A673 (cell line): ENCODE measurements around the gene SLC26A3.

Experiments used
- EZH2 ChIP-seq: fragments of 200-600 bp; sonication (generic); IDR thresholded peaks from 2 replicates; pipeline ENCODE4 v1.6.1; 2017; ENCODE audit warnings: borderline replicate concordance, low read depth, mild to moderate bottlenecking, mixed read lengths, antibody characterized with exemption, low read length; ENCODE audit not compliant: poor library complexity, severe bottlenecking
- TF ChIP-seq, protein P1 (sequence below): fragments of 300-800, 200-600 bp; sonication (generic); conservative IDR thresholded peaks from 2 replicates; pipeline ENCODE4 v1.5.1; 2017; ENCODE audit warnings: low read depth, mild to moderate bottlenecking, antibody characterized with exemption, low read length, moderate library complexity, mixed read lengths

DNA sequence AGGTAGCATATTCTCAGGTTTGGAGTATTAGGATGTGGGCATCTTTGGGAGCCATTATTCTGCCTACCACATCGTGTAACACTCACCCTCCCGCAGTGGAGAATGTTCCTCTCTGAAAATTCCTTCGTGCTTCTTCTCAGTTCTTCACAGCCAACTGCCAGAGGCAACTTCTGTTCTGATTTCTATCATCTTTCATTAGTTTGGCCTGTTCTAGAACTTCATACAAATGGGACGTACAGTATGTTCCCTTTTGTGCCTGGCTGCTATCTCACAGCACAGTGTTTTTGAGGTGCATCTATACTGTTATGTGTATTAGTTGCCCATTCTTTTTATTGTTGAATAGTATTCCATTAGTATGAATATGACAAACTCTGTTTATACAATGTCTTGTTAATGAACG lies 8.9 kb upstream of the SLC26A3 start:
- TF ChIP-seq, protein P1, sequence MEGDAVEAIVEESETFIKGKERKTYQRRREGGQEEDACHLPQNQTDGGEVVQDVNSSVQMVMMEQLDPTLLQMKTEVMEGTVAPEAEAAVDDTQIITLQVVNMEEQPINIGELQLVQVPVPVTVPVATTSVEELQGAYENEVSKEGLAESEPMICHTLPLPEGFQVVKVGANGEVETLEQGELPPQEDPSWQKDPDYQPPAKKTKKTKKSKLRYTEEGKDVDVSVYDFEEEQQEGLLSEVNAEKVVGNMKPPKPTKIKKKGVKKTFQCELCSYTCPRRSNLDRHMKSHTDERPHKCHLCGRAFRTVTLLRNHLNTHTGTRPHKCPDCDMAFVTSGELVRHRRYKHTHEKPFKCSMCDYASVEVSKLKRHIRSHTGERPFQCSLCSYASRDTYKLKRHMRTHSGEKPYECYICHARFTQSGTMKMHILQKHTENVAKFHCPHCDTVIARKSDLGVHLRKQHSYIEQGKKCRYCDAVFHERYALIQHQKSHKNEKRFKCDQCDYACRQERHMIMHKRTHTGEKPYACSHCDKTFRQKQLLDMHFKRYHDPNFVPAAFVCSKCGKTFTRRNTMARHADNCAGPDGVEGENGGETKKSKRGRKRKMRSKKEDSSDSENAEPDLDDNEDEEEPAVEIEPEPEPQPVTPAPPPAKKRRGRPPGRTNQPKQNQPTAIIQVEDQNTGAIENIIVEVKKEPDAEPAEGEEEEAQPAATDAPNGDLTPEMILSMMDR, result no peak
- no peak for TF ChIP-seq EZH2
